Uterus (tissue), 4 donors: ENCODE results near the gene KRTDAP. TPM values are rescaled to one million over a fixed set of nuclear protein-coding genes. Genes with fewer than 3 reads are reported as not detected.

Source experiments
- DNase-seq, 2 donors: peaks; one replicate each; pipeline ENCODE4 v3.0.0-alpha.2; 2019 to 2020
- H3K27ac ChIP-seq, 2 donors: fragments of 200-600 bp; sonication (generic); 1 replicate in 1 of 2; 2 replicates in 1 of 2; pipeline ENCODE4 v1.5.1; 2016 to 2018
- H3K27me3 ChIP-seq, 2 donors: fragments of 200-600 bp; sonication (generic); one replicate each; pipeline ENCODE4 v1.5.1; 2018 to 2019; ENCODE audit warnings: control low read depth in 1 of 2
- H3K36me3 ChIP-seq, 2 donors: fragments of 200-600 bp; sonication (generic); one replicate each; pipeline ENCODE4 v1.5.1; 2019; ENCODE audit warnings: control low read depth in 1 of 2
- H3K4me1 ChIP-seq, 2 donors: fragments of 200-600 bp; sonication (generic); one replicate each; pipeline ENCODE4 v1.5.1; 2018 to 2019; ENCODE audit warnings: control low read depth in 1 of 2
- H3K4me3 ChIP-seq, 2 donors: fragments of 200-600 bp; sonication (generic); 1 replicate in 1 of 2; 2 replicates in 1 of 2; pipeline ENCODE4 v1.5.1; 2018 to 2019; ENCODE audit warnings: mild to moderate bottlenecking in 1 of 2
- H3K9me3 ChIP-seq, 2 donors: fragments of 200-600 bp; sonication (generic); one replicate each; pipeline ENCODE4 v1.5.1; 2019; ENCODE audit warnings: control low read depth in 1 of 2
- POLR2A ChIP-seq, 2 donors: fragments of 450-650 bp; IDR thresholded peaks; one replicate each; pipeline ENCODE4 v1.6.1; 2016; ENCODE audit warnings: antibody characterized with exemption in 2 of 2, mild to moderate bottlenecking in 1 of 2, moderate library complexity in 1 of 2
- intact Hi-C: fragments of 100-400 bp; cut with DNase I; formaldehyde crosslinking; loops from one replicate; pipeline ENCODE4 v1.15.1; 2023; ENCODE audit warnings: low total_unique reads
- total RNA-seq, 4 donors: library from RNA; depleted of rRNA in 3 of 4; stranded (reverse); fragments of >200 nt in 3 of 4; gene quantifications; one replicate each; pipeline versions ENCODE4 v1.1.0 to v1.2.4, GENCODE V29; 2014 to 2023
- TF ChIP-seq, protein P1 (sequence below), 4 experiments: fragments of 200-600 bp in 2 of 4; fragments of 450-650 bp in 2 of 4; sonication (generic) in 2 of 4; IDR thresholded peaks; one replicate each; pipeline ENCODE4 v1.5.1; 2016 to 2019; ENCODE audit warnings: antibody characterized with exemption in 4 of 4, mild to moderate bottlenecking in 2 of 4, moderate library complexity in 1 of 4
- donor health status: DM: yes; HTN: yes; CAD: no.

The KRTDAP gene
- total RNA-seq, 4 donors from 2014 or later = not detected

DNA sequence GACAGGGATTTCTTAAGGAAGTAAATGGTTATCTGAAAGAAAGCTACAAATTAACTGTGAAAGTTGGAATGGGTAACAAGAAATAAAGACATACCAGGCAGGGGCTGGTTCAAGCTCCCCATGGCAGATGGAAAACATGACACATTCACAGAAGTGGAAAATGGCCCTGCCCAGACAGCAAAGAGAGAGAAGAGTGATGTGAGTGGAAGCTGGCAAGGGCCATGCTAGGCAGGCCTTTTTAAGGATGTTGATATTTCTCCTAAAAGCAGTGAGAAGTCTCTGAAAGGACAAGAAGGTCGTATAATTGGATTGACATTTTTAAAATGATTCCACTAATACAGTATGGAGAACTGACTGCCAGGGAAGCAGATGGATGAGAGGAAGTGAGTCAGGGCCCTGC, 45.5 kb downstream of the KRTDAP start:
- Histone ChIP-seq H3K4me3 (no peak overlapping the region), H3K9me3 (no peaks in the 10 kb centered on the region), H3K27ac (no peak overlapping the region), H3K4me1 (no peaks in the 10 kb centered on the region), H3K36me3 (no peaks in the 10 kb centered on the region), H3K27me3 (no peaks in the 10 kb centered on the region)
- TF ChIP-seq POLR2A (IDR thresholded peaks at IDR 0.05) = no peak
- TF ChIP-seq, protein P1, sequence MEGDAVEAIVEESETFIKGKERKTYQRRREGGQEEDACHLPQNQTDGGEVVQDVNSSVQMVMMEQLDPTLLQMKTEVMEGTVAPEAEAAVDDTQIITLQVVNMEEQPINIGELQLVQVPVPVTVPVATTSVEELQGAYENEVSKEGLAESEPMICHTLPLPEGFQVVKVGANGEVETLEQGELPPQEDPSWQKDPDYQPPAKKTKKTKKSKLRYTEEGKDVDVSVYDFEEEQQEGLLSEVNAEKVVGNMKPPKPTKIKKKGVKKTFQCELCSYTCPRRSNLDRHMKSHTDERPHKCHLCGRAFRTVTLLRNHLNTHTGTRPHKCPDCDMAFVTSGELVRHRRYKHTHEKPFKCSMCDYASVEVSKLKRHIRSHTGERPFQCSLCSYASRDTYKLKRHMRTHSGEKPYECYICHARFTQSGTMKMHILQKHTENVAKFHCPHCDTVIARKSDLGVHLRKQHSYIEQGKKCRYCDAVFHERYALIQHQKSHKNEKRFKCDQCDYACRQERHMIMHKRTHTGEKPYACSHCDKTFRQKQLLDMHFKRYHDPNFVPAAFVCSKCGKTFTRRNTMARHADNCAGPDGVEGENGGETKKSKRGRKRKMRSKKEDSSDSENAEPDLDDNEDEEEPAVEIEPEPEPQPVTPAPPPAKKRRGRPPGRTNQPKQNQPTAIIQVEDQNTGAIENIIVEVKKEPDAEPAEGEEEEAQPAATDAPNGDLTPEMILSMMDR (IDR thresholded peaks at IDR 0.05) = no peak
- DNase-seq = no peak
- intact Hi-C loops = no loop called here

DNA sequence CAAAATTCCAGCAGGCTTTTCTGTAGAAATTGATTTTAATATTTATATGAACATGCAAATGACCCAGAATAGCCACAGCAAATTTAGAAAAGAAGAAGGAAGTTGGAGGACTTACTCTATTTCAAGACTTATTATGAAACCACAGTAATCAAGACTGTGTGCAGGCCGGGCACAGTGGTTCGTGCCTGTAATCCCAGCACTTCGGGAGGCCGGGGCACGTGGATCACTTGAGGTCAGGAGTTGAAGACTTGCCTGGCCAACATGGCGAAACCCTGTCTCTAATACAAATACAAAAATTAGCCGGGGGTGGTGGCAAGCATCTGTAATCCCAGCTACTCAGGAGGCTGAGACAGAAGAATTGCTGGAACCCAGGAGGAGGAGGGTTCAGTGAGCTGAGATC, 48.2 kb downstream of the KRTDAP start:
- Histone ChIP-seq H3K9me3 (no peaks in the 10 kb centered on the region), H3K36me3 (no peaks in the 10 kb centered on the region), H3K27ac (no peak overlapping the region), H3K4me3 (no peak overlapping the region), H3K4me1 (no peaks in the 10 kb centered on the region), H3K27me3 (no peaks in the 10 kb centered on the region)
- intact Hi-C loops = no loop called here
- no peak for DNase-seq
- TF ChIP-seq POLR2A (IDR thresholded peaks at IDR 0.05) = no peak
- TF ChIP-seq, protein P1 (IDR thresholded peaks at IDR 0.05) = no peak

DNA sequence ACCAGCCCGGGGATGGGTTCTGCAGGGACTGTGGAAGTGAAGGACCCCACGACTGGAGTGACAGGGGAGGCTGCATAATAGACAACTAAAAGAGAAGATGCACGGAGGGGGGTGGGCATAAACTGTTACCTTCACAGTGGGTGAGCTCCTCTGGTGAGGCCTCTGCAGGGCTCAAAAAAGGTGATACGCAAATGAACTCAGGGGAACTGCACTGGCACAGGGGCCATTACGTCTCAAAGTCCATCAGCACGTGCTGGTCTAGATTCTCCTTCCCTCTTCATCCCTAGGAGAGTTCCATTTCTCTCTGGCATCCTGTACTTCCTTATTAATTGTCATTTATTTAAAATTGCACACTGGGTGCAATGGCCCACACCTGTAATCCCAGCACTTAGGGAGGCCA, 50.3 kb downstream of the KRTDAP start:
- no peaks in the 10 kb centered on the region for H3K36me3 ChIP-seq
- TF ChIP-seq, protein P1 (IDR thresholded peaks at IDR 0.05) = no peak
- no peak overlapping the region for H3K27ac ChIP-seq
- DNase-seq = no peak
- no peak overlapping the region for H3K4me3 ChIP-seq
- H3K4me1 ChIP-seq = peaks cover 0 to 3% of the 10 kb centered on the region in 2 donors
- H3K27me3 ChIP-seq = no peaks in the 10 kb centered on the region
- H3K9me3 ChIP-seq = no peaks in the 10 kb centered on the region
- intact Hi-C loops = no loop called here

DNA sequence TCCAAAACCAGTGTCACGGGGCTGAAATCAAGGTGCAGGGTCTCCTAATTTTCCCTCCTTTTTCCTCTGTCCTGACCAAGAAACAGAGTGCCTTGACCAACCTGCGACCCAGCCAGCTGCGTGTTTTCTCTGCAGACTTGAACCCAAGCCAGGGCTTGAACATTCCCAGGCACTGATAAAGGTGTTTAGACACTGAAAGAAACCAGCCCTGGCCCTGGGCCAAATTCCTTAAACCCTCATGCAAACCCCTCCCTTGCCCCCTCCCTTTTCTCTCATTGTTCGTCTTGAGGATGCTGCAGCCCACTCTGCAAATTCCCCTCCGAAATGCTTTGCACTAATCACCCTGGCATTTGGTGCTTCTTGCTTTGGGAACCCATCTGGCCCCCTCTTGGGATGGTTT, 51.7 kb downstream of the KRTDAP start:
- no peak overlapping the region for H3K27ac ChIP-seq
- intact Hi-C loops = no loop called here
- no peak overlapping the region for H3K4me3 ChIP-seq
- no peaks in the 10 kb centered on the region for H3K27me3 ChIP-seq
- DNase-seq = no peak
- H3K9me3 ChIP-seq = no peaks in the 10 kb centered on the region
- TF ChIP-seq, protein P1 (IDR thresholded peaks at IDR 0.05) = no peak
- TF ChIP-seq POLR2A (IDR thresholded peaks at IDR 0.05) = no peak
- H3K4me1 ChIP-seq = peaks cover 0 to 3% of the 10 kb centered on the region in 2 donors
- H3K36me3 ChIP-seq = no peaks in the 10 kb centered on the region

DNA sequence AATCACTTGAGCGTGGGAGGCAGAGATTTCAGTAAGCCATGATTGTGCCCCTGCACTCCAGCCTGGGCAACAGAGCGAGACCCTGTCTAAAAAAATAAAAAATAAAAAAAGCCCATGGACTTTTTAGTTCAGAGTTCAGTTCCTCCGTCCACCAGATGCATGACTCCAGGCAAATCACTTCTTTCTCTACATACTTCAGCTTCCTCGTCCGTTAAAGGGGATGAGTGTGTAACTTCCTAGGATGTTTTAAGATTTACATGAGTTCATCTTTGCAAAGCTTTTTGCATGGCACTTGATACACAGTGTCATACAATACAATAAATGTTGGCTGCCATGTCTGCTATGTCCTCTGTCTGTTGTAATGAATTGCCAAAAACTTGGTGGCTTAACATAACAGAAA, 52.2 kb downstream of the KRTDAP start:
- Histone ChIP-seq H3K4me3 (no peak overlapping the region), H3K27me3 (no peaks in the 10 kb centered on the region)
- intact Hi-C loops = no loop called here

More for the DNA sequence above, 52.2 kb downstream of the KRTDAP start:
- no peak for DNase-seq
- TF ChIP-seq, protein P1 (IDR thresholded peaks at IDR 0.05) = no peak
- no peak for TF ChIP-seq POLR2A (IDR thresholded peaks at IDR 0.05)
- no peaks in the 10 kb centered on the region for H3K9me3 ChIP-seq
- no peak overlapping the region for H3K27ac ChIP-seq
- peaks cover 0 to 3% of the 10 kb centered on the region in 2 donors for H3K4me1 ChIP-seq
- H3K36me3 ChIP-seq = no peaks in the 10 kb centered on the region
